ENCODE measurements around the gene PADI2. TPM values are rescaled to one million over a fixed set of nuclear protein-coding genes. Genes with fewer than 3 reads are reported as not detected.

PADI2 gene
- total RNA-seq, 4 donors from 2014 or later: 2.4 to 12.2 (median 6.3) TPM

DNA sequence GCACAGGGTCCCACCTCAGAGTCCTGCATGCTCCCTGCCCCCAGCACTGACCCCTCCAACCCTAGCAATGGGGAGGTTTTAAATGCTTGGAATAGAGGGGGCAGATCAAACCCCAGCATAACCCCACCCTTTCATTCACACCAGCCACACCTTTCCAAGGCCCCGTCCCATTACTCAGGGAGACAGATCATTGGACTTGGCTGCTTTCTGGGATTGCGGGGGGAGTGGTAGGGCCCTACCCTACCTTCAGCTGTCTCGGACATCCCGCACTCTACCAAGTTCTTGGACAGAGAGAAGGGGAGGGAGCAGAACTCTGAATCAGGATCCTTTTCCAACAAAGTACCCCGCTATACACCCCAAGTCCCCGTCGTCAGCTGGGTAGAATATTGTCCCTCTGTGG, 983 bp downstream of the PADI2 start:
- Histone ChIP-seq H3K4me3 (peak overlapping the region in 2 of 4 donors; percentile 45 to 51), H3K4me1 (peaks cover 0 to 23% (median 15%) of the 10 kb centered on the region in 4 donors), H3K9me3 (no peaks in the 10 kb centered on the region), H3K27ac (peak overlapping the region in 3 of 4 donors; percentile 32 to 79 (median 49)), H3K36me3 (no peaks in the 10 kb centered on the region), H3K27me3 (peaks cover 0 to 21% of the 10 kb centered on the region in 2 donors)
- WGBS, 2 donors: 56 to 67% methylated on average over 7 of the region's 7 CpGs
- DNase-seq (ENCODE audit: low spot score in 2 of 2): no peak
- no peak for TF ChIP-seq POLR2A (IDR thresholded peaks at IDR 0.05)
- TF ChIP-seq EP300 (IDR thresholded peaks at IDR 0.05): no peak
- TF ChIP-seq, protein P1, sequence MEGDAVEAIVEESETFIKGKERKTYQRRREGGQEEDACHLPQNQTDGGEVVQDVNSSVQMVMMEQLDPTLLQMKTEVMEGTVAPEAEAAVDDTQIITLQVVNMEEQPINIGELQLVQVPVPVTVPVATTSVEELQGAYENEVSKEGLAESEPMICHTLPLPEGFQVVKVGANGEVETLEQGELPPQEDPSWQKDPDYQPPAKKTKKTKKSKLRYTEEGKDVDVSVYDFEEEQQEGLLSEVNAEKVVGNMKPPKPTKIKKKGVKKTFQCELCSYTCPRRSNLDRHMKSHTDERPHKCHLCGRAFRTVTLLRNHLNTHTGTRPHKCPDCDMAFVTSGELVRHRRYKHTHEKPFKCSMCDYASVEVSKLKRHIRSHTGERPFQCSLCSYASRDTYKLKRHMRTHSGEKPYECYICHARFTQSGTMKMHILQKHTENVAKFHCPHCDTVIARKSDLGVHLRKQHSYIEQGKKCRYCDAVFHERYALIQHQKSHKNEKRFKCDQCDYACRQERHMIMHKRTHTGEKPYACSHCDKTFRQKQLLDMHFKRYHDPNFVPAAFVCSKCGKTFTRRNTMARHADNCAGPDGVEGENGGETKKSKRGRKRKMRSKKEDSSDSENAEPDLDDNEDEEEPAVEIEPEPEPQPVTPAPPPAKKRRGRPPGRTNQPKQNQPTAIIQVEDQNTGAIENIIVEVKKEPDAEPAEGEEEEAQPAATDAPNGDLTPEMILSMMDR (IDR thresholded peaks at IDR 0.05): no peak

DNA sequence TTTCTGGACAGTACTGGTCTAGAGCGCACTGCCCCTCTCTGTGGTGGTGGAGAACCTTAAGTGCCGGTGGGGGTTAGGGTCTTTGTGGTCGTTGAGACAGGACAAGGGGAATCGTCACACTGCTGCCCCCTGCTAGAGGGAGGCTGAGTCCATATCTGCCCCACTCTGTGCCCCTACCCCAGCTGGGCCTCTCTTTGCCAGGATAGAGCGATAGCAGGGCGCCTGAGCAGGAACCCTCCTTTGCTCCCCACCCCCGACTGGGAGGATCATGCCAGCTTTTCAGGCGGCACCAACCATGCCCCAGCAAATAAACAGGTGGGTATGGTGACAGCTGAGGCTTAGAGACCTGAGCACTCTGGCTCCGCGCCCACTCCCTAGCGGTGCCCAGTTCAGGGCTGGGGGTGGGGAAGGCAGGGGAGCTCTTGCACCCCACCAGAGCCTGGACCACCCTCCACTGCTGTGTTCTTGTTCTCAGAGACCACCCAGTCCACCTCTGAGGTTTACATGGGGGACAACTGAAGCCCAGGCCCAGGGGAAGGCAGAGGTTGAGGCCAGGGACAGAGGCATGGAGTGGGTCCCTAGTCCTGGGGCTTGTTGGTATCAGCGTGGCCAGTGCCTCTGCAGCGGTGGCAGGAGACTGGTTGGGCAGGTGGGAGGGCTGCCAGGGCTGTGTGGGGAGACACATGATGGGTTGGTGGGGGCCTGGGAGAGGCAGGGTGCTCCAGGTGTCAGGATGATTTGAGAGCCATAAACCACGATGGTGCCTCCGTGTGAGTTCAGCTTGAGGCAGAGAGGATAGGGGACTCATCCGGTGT, 1.6 kb downstream of the PADI2 start:
- peak overlapping the region in 2 of 4 donors; percentile 45 to 51 for H3K4me3 ChIP-seq
- WGBS, 2 donors: 77 to 79% methylated on average over 13 to 15 of the region's 16 CpGs
- H3K9me3 ChIP-seq: no peaks in the 10 kb centered on the region
- H3K4me1 ChIP-seq: peaks cover 0 to 23% (median 15%) of the 10 kb centered on the region in 4 donors
- no peak for TF ChIP-seq POLR2A (IDR thresholded peaks at IDR 0.05)
- TF ChIP-seq, protein P1 (IDR thresholded peaks at IDR 0.05): no peak
- no peak for TF ChIP-seq EP300 (IDR thresholded peaks at IDR 0.05)
- H3K27me3 ChIP-seq: peaks cover 0 to 21% of the 10 kb centered on the region in 2 donors
- DNase-seq (ENCODE audit: low spot score in 2 of 2): no peak
- H3K36me3 ChIP-seq: no peaks in the 10 kb centered on the region
- peak overlapping the region in 2 of 4 donors; percentile 49 to 79 for H3K27ac ChIP-seq

DNA sequence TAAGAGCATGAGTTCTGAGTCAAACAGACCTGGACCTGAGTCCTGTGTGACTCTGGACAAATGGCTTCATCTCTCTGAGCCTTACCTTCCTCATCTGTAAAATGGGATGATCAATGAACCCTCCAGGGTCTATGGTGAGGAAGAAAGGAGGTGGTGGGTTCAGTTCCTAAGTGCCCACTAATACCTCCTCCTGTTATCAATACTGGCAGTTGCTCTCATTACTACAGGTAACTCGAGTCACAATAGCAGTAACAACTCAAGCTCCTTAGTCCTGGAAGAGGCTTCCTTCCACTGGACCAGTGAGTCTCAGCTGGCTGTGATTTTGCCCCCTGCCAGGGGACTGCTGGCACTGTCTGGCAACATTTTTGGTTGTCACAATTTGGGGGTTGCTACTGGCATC, 2.6 kb downstream of the PADI2 start:
- WGBS, 2 donors: 75 to 82% methylated on average over 1 of the region's 1 CpG
- DNase-seq (ENCODE audit: low spot score in 2 of 2): no peak
- Histone ChIP-seq H3K27ac (no peak overlapping the region), H3K4me1 (peaks cover 0 to 23% (median 15%) of the 10 kb centered on the region in 4 donors), H3K9me3 (no peaks in the 10 kb centered on the region), H3K27me3 (peaks cover 0 to 21% of the 10 kb centered on the region in 2 donors), H3K36me3 (no peaks in the 10 kb centered on the region), H3K4me3 (no peak overlapping the region)
- TF ChIP-seq POLR2A (IDR thresholded peaks at IDR 0.05) (no peak), EP300 (IDR thresholded peaks at IDR 0.05) (no peak)
- TF ChIP-seq, protein P1 (IDR thresholded peaks at IDR 0.05): no peak

DNA sequence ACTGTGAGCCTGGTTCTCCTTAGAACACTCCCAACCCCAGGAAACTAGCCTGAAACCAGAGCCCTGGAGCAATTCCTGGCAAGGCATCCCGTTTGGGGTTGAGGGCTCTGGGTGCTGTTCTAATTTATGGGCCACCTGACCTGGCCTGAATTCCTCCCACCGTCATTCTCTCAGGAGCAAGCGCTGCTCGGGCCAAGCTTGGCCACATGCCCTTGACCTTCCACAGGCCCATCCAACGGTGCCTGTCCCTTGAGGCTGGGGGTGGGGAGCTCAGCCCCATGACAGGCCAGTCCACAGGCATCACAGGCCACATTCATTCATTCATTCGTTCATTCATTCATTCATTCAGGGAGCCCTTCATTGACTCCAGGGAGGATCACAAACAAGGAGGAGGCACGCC, 5.3 kb downstream of the PADI2 start:
- DNase-seq (ENCODE audit: low spot score in 2 of 2): no peak
- H3K4me3 ChIP-seq: no peak overlapping the region
- TF ChIP-seq, protein P1 (IDR thresholded peaks at IDR 0.05): no peak
- TF ChIP-seq EP300 (IDR thresholded peaks at IDR 0.05) (no peak), POLR2A (IDR thresholded peaks at IDR 0.05) (no peak)
- no peaks in the 10 kb centered on the region for H3K36me3 ChIP-seq
- peaks cover 0 to 17% of the 10 kb centered on the region in 2 donors for H3K27me3 ChIP-seq
- peak overlapping the region in 1 of 4 donors; percentile 14 for H3K27ac ChIP-seq
- H3K4me1 ChIP-seq: peaks cover 0 to 20% (median 8%) of the 10 kb centered on the region in 4 donors
- H3K9me3 ChIP-seq: no peaks in the 10 kb centered on the region
- WGBS, 2 donors: 35 to 37% methylated on average over 3 to 6 of the region's 7 CpGs

All from tibial nerve (tissue), 4 donors.